IMR-90 (cell line): ENCODE results near the gene FBXW8. TPM values are rescaled to one million over a fixed set of nuclear protein-coding genes. Genes with fewer than 3 reads are reported as not detected.

Source experiments
- ATAC-seq: fragments of 200-7000 bp; cut with Tn5 transposase; 2 replicates; pipeline ENCODE4 v1.9.1; 2020; ENCODE audit warnings: low read depth, mild to moderate bottlenecking, moderate library complexity
- BruUV-seq: library from RNA; stranded (reverse); fragments of 400-500 nt; replicated peaks from 2 replicates; lab custom pipeline; 2021; lab: Mats Ljungman, UMichigan
- CTCF ChIA-PET: fragments of 300-600 bp; formaldehyde crosslinking; extraction: SDS; loops from one replicate; lab custom pipeline; 2021; ENCODE audit warnings: antibody characterized with exemption; lab: Yijun Ruan, JAX
- POLR2A ChIA-PET: fragments of 300-600 bp; sonication (Branson Sonifier 250); formaldehyde crosslinking; loops from one replicate; lab custom pipeline; 2022; ENCODE audit warnings: antibody characterized with exemption; ENCODE audit not compliant: unreplicated experiment; lab: Charles Lee
- DNase-seq: peaks from one replicate; pipeline ENCODE4 v3.0.0; 2013
- H2AFZ ChIP-seq: replicated peaks from 2 replicates; pipeline ENCODE3; 2013; ENCODE audit warnings: low read length, mild to moderate bottlenecking; ENCODE audit not compliant: poor library complexity
- H2AK5ac ChIP-seq: 2 replicates; pipeline ENCODE4 v1.6.1; 2013; ENCODE audit warnings: low read depth, low read length, inconsistent platforms
- H2AK9ac ChIP-seq: replicated peaks from 2 replicates; pipeline ENCODE3; 2013; ENCODE audit warnings: mild to moderate bottlenecking, low read depth, low read length, moderate library complexity; ENCODE audit not compliant: poor library complexity
- H2BK120ac ChIP-seq: 2 replicates; pipeline ENCODE4 v1.6.1; 2013; ENCODE audit warnings: low read depth, low read length, inconsistent platforms
- H2BK15ac ChIP-seq: 3 replicates; pipeline ENCODE4 v1.6.1; 2013; ENCODE audit warnings: low read depth, low read length, inconsistent platforms
- H2BK20ac ChIP-seq: 2 replicates; pipeline ENCODE4 v1.6.1; 2013; ENCODE audit warnings: low read depth, mild to moderate bottlenecking, inconsistent platforms, low read length, moderate library complexity
- H2BK5ac ChIP-seq: 2 replicates; pipeline ENCODE4 v1.6.1; 2013; ENCODE audit warnings: mild to moderate bottlenecking, low read depth, low read length, inconsistent platforms; ENCODE audit not compliant: poor library complexity, severe bottlenecking
- H3K14ac ChIP-seq: replicated peaks from 2 replicates; pipeline ENCODE4 v1.6.1; 2013; ENCODE audit warnings: low read depth, low read length, inconsistent platforms
- H3K18ac ChIP-seq: 2 replicates; pipeline ENCODE4 v1.6.1; 2013; ENCODE audit warnings: low read depth, low read length, control low read depth
- H3K23ac ChIP-seq: 2 replicates; pipeline ENCODE4 v1.6.1; 2013; ENCODE audit warnings: low read depth, low read length, inconsistent platforms
- H3K27ac ChIP-seq: 2 replicates; pipeline ENCODE4 v1.5.1; 2013; ENCODE audit warnings: mild to moderate bottlenecking, control low read depth, low read length; ENCODE audit not compliant: insufficient read depth
- H3K27me3 ChIP-seq: 2 replicates; pipeline ENCODE4 v1.6.1; 2013; ENCODE audit warnings: low read length; ENCODE audit not compliant: control insufficient read depth, insufficient read depth
- H3K36me3 ChIP-seq: 2 replicates; pipeline ENCODE4 v1.6.1; 2013; ENCODE audit warnings: low read length, mixed read lengths; ENCODE audit not compliant: control insufficient read depth, insufficient read depth
- H3K4ac ChIP-seq: 2 replicates; pipeline ENCODE4 v1.6.1; 2013; ENCODE audit warnings: low read depth, low read length, inconsistent platforms
- H3K4me1 ChIP-seq: 2 replicates; pipeline ENCODE4 v1.6.1; 2013; ENCODE audit warnings: low read length, mixed read lengths; ENCODE audit not compliant: control insufficient read depth, insufficient read depth
- H3K4me2 ChIP-seq: 2 replicates; pipeline ENCODE4 v1.6.1; 2013; ENCODE audit warnings: low read depth, mild to moderate bottlenecking, control low read depth, low read length, moderate library complexity
- H3K4me3 ChIP-seq: 2 replicates; pipeline ENCODE4 v1.5.1; 2013; ENCODE audit warnings: low read depth, mild to moderate bottlenecking, control low read depth, low read length, moderate library complexity; ENCODE audit not compliant: insufficient read depth
- H3K56ac ChIP-seq: 2 replicates; pipeline ENCODE4 v1.6.1; 2013; ENCODE audit warnings: low read length, inconsistent platforms; ENCODE audit not compliant: insufficient read depth; ENCODE audit errors: extremely low read depth
- H3K79me1 ChIP-seq, 2 experiments: 2 replicates each; pipeline ENCODE4 v1.6.1; 2013; ENCODE audit warnings: low read length in 2 of 2, inconsistent platforms in 1 of 2, low read depth in 1 of 2
- H3K9ac ChIP-seq: 2 replicates; pipeline ENCODE4 v1.6.1; 2013; ENCODE audit warnings: low read depth, low read length, control low read depth
- H3K9me1 ChIP-seq: 2 replicates; pipeline ENCODE4 v1.6.1; 2013; ENCODE audit warnings: low read length, inconsistent platforms; ENCODE audit not compliant: insufficient read depth
- H3K9me3 ChIP-seq: 2 replicates; pipeline ENCODE4 v1.6.1; 2013; ENCODE audit warnings: low read length; ENCODE audit not compliant: control insufficient read depth, insufficient read depth
- H4K20me1 ChIP-seq: 2 replicates; pipeline ENCODE4 v1.6.1; 2013; ENCODE audit warnings: low read length, inconsistent platforms; ENCODE audit not compliant: insufficient read depth
- H4K5ac ChIP-seq: 2 replicates; pipeline ENCODE4 v1.6.1; 2013; ENCODE audit warnings: mild to moderate bottlenecking, low read depth, low read length, control low read depth
- H4K8ac ChIP-seq, 2 experiments: 2 replicates each; pipeline ENCODE4 v1.6.1; 2013; ENCODE audit warnings: low read depth in 2 of 2, low read length in 2 of 2, control low read depth in 1 of 2, inconsistent platforms in 1 of 2
- H4K91ac ChIP-seq: 2 replicates; pipeline ENCODE4 v1.6.1; 2013; ENCODE audit warnings: low read depth, low read length, inconsistent platforms; ENCODE audit not compliant: insufficient read depth
- CEBPB ChIP-seq: IDR thresholded peaks from 2 replicates; pipeline ENCODE4 v1.6.1; 2012; ENCODE audit warnings: low read depth, low read length, improper control_type of control experiment
- CHD1 ChIP-seq: IDR thresholded peaks from 2 replicates; pipeline ENCODE4 v1.6.1; 2012; ENCODE audit warnings: low read depth, low read length, improper control_type of control experiment
- FOS ChIP-seq: fragments of 150-350 bp; IDR thresholded peaks from 2 replicates; pipeline ENCODE4 v1.6.1; 2016; ENCODE audit warnings: low read depth, low read length
- MAZ ChIP-seq: IDR thresholded peaks from 2 replicates; pipeline ENCODE4 v1.6.1; 2012; ENCODE audit warnings: low read depth, mild to moderate bottlenecking, low read length, improper control_type of control experiment, moderate library complexity, borderline replicate concordance
- NFE2L2 ChIP-seq: fragments of 150-350 bp; IDR thresholded peaks from 2 replicates; pipeline ENCODE4 v1.6.1; 2016; ENCODE audit warnings: low read depth, mild to moderate bottlenecking, low read length
- RAD21 ChIP-seq: IDR thresholded peaks from 2 replicates; pipeline ENCODE4 v1.6.1; 2012; ENCODE audit warnings: low read length, improper control_type of control experiment
- RCOR1 ChIP-seq: IDR thresholded peaks from 2 replicates; pipeline ENCODE4 v1.6.1; 2012; ENCODE audit warnings: mild to moderate bottlenecking, low read length, improper control_type of control experiment; ENCODE audit not compliant: insufficient replicate concordance
- RFX5 ChIP-seq: IDR thresholded peaks from 2 replicates; pipeline ENCODE4 v1.8.0; 2012; ENCODE audit warnings: low read depth, mild to moderate bottlenecking, low read length, moderate library complexity
- SMC3 ChIP-seq: fragments of 150-350 bp; IDR thresholded peaks from 2 replicates; pipeline ENCODE4 v1.6.1; 2016; ENCODE audit warnings: low read depth, mild to moderate bottlenecking, antibody characterized with exemption, low read length, moderate library complexity
- WGBS, 2 experiments: methylation state at CpG; one replicate each; pipeline versions ENCODE4 v1.1.5 to v1.1.7; 2013; ENCODE audit warnings: missing lambda C conversion rate in 2 of 2; ENCODE audit not compliant: insufficient read length in 1 of 2; ENCODE audit errors: extremely low coverage in 2 of 2; 5-methylcytosine and 5-hydroxymethylcytosine counted together
- dilution Hi-C: fragments of 300-500 bp; cut with HindIII; formaldehyde crosslinking; loops from one replicate; pipeline ENCODE4 v1.14.3; 2018; ENCODE audit warnings: low sequenced_read_pairs; ENCODE audit not compliant: unreplicated experiment
- in situ Hi-C: fragments of 300-500 bp; cut with MboI; formaldehyde crosslinking; loops from 3 replicates; pipeline ENCODE4 v1.14.3; 2019; ENCODE audit warnings: low sequenced_read_pairs, inconsistent platforms, mixed read lengths
- intact Hi-C: fragments of 100-400 bp; cut with micrococcal nuclease; formaldehyde crosslinking; loops from 2 replicates; pipeline ENCODE4 v1.10.0; 2022
- polyA plus RNA-seq, 3 experiments: library from polyadenylated mRNA; depleted of rRNA; stranded (reverse); fragments of >200 nt; gene quantifications; 2 replicates each; pipeline ENCODE4 v1.2.3, GENCODE V29; 2012; ENCODE audit warnings: low replicate concordance in 1 of 3
- total RNA-seq: library from RNA; depleted of rRNA; stranded (reverse); fragments of >200 nt; gene quantifications from 2 replicates; pipeline ENCODE4 v1.2.3, GENCODE V29; 2012
- TF ChIP-seq, protein P1 (sequence below): conservative IDR thresholded peaks from 2 replicates; pipeline ENCODE4 v1.5.1; 2012; ENCODE audit warnings: mild to moderate bottlenecking, low read depth, low read length, improper control_type of control experiment

The FBXW8 gene
- total and polyA plus RNA-seq, 2 of the 4 experiments (the other 2 are of a cell fraction) = 20.3 to 25.8 TPM

- Histone ChIP-seq H2AK5ac (no peak overlapping the region), H3K18ac (no peak overlapping the region), H2BK5ac (no peak overlapping the region), H3K79me1 (peaks cover 24 to 67% of the 10 kb centered on the region in 2 experiments), H3K27me3 (no peaks in the 10 kb centered on the region), H3K4me3 (no peak overlapping the region), H3K27ac (no peak overlapping the region), H3K4me1 (peaks cover 9% of the 10 kb centered on the region), H3K36me3 (peaks cover 10% of the 10 kb centered on the region), H2AFZ (no peak overlapping the region), H2BK120ac (no peak overlapping the region), H4K20me1 (peaks cover 39% of the 10 kb centered on the region), H3K23ac (0 out of 2 replicates have a peak overlapping the region, but pooled peaks have one; percentile 25), H4K5ac (no peak overlapping the region), H3K4ac (no peak overlapping the region), H2AK9ac (no peak overlapping the region), H3K9ac (no peak overlapping the region), H3K4me2 (no peak overlapping the region), H3K9me1 (peaks cover 27% of the 10 kb centered on the region; the same call in 1 of the 2 replicates), H3K56ac (no peak overlapping the region), H2BK15ac (no peak overlapping the region), H3K14ac (no peak overlapping the region), H4K91ac (no peak overlapping the region), H4K8ac (no peak overlapping the region), H2BK20ac (no peak overlapping the region), H3K9me3 (no peaks in the 10 kb centered on the region)
- CTCF ChIA-PET = no interaction called here
- no TSS peak for BruUV-seq
- no peak for DNase-seq
- 100% methylated on average over 2 of the region's 8 CpGs; no CpG with 5 or more reads in 1 of the 2 experiments for WGBS, 2 experiments
- dilution Hi-C loops (no loop called here), intact Hi-C loops (no loop called here), in situ Hi-C loops (no loop called here)
- TF ChIP-seq CHD1 (no peak), RAD21 (no peak), SMC3 (no peak), CEBPB (no peak), NFE2L2 (no peak), MAZ (no peak), RCOR1 (no peak), RFX5 (no peak), FOS (no peak)
- TF ChIP-seq, protein P1, sequence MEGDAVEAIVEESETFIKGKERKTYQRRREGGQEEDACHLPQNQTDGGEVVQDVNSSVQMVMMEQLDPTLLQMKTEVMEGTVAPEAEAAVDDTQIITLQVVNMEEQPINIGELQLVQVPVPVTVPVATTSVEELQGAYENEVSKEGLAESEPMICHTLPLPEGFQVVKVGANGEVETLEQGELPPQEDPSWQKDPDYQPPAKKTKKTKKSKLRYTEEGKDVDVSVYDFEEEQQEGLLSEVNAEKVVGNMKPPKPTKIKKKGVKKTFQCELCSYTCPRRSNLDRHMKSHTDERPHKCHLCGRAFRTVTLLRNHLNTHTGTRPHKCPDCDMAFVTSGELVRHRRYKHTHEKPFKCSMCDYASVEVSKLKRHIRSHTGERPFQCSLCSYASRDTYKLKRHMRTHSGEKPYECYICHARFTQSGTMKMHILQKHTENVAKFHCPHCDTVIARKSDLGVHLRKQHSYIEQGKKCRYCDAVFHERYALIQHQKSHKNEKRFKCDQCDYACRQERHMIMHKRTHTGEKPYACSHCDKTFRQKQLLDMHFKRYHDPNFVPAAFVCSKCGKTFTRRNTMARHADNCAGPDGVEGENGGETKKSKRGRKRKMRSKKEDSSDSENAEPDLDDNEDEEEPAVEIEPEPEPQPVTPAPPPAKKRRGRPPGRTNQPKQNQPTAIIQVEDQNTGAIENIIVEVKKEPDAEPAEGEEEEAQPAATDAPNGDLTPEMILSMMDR = no peak
- POLR2A ChIA-PET = no interaction called here
- ATAC-seq = no peak
These were observed 15.8 kb downstream of the FBXW8 start for GRCh38 chr12:116926283-116927243.
